Uterus (tissue), 4 donors: ENCODE results near the gene COL19A1. TPM values are rescaled to one million over a fixed set of nuclear protein-coding genes. Genes with fewer than 3 reads are reported as not detected.

Experiments used
- DNase-seq, 2 donors: peaks; one replicate each; pipeline ENCODE4 v3.0.0-alpha.2; 2019 to 2020
- H3K27ac ChIP-seq, 2 donors: fragments of 200-600 bp; sonication (generic); 1 replicate in 1 of 2; 2 replicates in 1 of 2; pipeline ENCODE4 v1.5.1; 2016 to 2018
- H3K27me3 ChIP-seq, 2 donors: fragments of 200-600 bp; sonication (generic); one replicate each; pipeline ENCODE4 v1.5.1; 2018 to 2019; ENCODE audit warnings: control low read depth in 1 of 2
- H3K36me3 ChIP-seq, 2 donors: fragments of 200-600 bp; sonication (generic); one replicate each; pipeline ENCODE4 v1.5.1; 2019; ENCODE audit warnings: control low read depth in 1 of 2
- H3K4me1 ChIP-seq, 2 donors: fragments of 200-600 bp; sonication (generic); one replicate each; pipeline ENCODE4 v1.5.1; 2018 to 2019; ENCODE audit warnings: control low read depth in 1 of 2
- H3K4me3 ChIP-seq, 2 donors: fragments of 200-600 bp; sonication (generic); 1 replicate in 1 of 2; 2 replicates in 1 of 2; pipeline ENCODE4 v1.5.1; 2018 to 2019; ENCODE audit warnings: mild to moderate bottlenecking in 1 of 2
- H3K9me3 ChIP-seq, 2 donors: fragments of 200-600 bp; sonication (generic); one replicate each; pipeline ENCODE4 v1.5.1; 2019; ENCODE audit warnings: control low read depth in 1 of 2
- POLR2A ChIP-seq, 2 donors: fragments of 450-650 bp; IDR thresholded peaks; one replicate each; pipeline ENCODE4 v1.6.1; 2016; ENCODE audit warnings: antibody characterized with exemption in 2 of 2, mild to moderate bottlenecking in 1 of 2, moderate library complexity in 1 of 2
- intact Hi-C: fragments of 100-400 bp; cut with DNase I; formaldehyde crosslinking; loops from one replicate; pipeline ENCODE4 v1.15.1; 2023; ENCODE audit warnings: low total_unique reads
- total RNA-seq, 4 donors: library from RNA; depleted of rRNA in 3 of 4; stranded (reverse); fragments of >200 nt in 3 of 4; gene quantifications; one replicate each; pipeline versions ENCODE4 v1.1.0 to v1.2.4, GENCODE V29; 2014 to 2023
- TF ChIP-seq, protein P1 (sequence below), 4 experiments: fragments of 200-600 bp in 2 of 4; fragments of 450-650 bp in 2 of 4; sonication (generic) in 2 of 4; IDR thresholded peaks; one replicate each; pipeline ENCODE4 v1.5.1; 2016 to 2019; ENCODE audit warnings: antibody characterized with exemption in 4 of 4, mild to moderate bottlenecking in 2 of 4, moderate library complexity in 1 of 4
- donor health status: DM: yes; HTN: yes; CAD: no.

COL19A1 gene
- total RNA-seq, 4 donors from 2014 or later, result under 0.01 to 0.28 TPM; not detected in 2

DNA sequence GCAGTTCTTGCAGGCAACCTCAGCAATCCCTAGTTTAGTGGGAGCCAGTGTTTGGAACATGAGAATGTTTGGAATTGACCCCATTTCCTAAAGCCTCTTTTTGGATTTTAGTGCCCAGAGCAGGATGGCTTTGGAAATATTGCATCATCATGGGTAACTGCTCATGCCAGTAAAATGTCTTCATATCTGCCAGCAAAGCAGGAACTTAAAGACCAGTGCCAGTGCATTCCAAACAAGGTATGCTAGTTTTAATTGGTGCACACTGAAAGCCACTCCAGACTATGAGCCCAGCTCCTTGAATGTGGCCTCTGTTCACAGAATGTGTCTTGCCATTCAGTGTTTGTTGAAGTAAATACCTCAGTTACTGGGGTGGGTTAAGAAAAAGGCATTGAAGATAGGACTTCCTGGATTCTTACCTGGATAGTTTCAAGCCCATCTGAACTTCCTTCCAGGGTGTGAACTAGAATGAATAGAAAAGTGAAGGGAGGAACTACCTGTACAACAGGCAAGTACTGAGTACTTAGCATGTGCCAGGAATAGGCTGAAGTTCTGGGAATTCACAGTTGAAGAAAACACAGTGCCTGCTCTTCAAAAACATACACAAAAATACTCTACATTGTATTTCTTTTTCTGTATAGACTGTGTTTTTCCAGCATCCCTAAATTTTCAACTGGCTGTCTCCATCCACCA, 70.5 kb downstream of the COL19A1 start:
- TF ChIP-seq, protein P1, sequence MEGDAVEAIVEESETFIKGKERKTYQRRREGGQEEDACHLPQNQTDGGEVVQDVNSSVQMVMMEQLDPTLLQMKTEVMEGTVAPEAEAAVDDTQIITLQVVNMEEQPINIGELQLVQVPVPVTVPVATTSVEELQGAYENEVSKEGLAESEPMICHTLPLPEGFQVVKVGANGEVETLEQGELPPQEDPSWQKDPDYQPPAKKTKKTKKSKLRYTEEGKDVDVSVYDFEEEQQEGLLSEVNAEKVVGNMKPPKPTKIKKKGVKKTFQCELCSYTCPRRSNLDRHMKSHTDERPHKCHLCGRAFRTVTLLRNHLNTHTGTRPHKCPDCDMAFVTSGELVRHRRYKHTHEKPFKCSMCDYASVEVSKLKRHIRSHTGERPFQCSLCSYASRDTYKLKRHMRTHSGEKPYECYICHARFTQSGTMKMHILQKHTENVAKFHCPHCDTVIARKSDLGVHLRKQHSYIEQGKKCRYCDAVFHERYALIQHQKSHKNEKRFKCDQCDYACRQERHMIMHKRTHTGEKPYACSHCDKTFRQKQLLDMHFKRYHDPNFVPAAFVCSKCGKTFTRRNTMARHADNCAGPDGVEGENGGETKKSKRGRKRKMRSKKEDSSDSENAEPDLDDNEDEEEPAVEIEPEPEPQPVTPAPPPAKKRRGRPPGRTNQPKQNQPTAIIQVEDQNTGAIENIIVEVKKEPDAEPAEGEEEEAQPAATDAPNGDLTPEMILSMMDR (IDR thresholded peaks at IDR 0.05), result no peak
- no peak for TF ChIP-seq POLR2A (IDR thresholded peaks at IDR 0.05)
- Histone ChIP-seq H3K9me3 (no peaks in the 10 kb centered on the region), H3K36me3 (no peaks in the 10 kb centered on the region), H3K4me1 (no peaks in the 10 kb centered on the region), H3K27me3 (no peaks in the 10 kb centered on the region), H3K4me3 (no peak overlapping the region), H3K27ac (no peak overlapping the region)
- no peak for DNase-seq
- intact Hi-C loops, result no loop called here

DNA sequence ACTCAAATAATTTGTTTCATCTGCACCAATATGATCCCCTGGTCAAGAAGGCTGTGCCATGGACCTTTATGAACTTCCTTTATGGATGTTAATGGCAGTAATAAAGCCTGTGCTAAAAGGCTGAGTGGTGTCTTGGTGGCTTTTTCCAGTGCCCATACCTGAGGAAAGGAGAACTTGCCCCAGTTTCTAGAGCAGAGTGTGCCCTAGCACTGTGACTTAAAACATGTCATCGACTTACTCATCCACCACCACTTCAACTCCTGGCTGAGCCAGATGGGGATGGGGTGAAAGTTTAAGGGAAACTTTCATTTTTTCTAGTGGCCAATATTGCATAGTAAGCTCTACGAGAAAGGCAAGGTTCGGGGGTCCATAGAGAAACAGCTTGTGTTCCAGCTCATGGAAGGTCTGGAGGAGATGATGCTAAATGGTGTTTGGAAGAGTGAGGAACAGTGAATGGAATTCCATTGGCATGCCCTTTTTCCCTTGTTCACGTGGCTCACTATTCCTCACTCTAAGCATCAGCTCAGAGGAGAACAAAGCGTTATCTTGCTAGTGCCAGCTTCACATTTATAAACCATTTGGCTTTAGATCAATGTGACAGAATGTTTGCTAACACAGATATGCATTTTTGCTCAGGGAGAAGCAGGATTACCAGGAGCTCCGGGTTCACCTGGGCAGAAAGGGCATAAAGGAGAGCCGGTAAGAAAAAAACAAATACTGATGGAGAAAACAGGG, 71.2 kb downstream of the COL19A1 start:
- H3K27ac ChIP-seq, result no peak overlapping the region
- H3K36me3 ChIP-seq, result no peaks in the 10 kb centered on the region
- H3K9me3 ChIP-seq, result no peaks in the 10 kb centered on the region
- intact Hi-C loops, result no loop called here
- no peak for DNase-seq
- H3K4me1 ChIP-seq, result no peaks in the 10 kb centered on the region
- no peaks in the 10 kb centered on the region for H3K27me3 ChIP-seq
- H3K4me3 ChIP-seq, result no peak overlapping the region
- TF ChIP-seq, protein P1 (IDR thresholded peaks at IDR 0.05), result no peak
- no peak for TF ChIP-seq POLR2A (IDR thresholded peaks at IDR 0.05)

DNA sequence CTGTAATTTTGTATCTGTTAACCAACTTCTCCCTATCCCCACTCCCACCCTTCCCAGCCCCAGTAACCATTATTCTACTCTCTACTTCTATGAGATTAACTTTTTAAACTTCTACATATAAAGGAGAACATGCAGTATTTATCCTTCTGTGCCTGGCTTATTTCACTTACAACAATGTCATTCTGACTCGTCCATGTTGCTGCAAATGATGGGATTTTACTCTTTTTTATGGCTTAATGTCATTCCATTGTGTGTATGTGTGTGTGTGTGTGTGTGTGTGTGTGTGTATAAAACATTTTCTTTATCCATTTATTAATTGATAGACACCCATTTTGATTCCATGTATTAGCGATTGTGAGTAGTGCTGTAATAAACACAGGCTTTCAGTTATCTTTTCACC, 76.1 kb downstream of the COL19A1 start:
- H3K4me3 ChIP-seq, result no peak overlapping the region
- intact Hi-C loops, result no loop called here
- H3K4me1 ChIP-seq, result no peaks in the 10 kb centered on the region
- TF ChIP-seq POLR2A (IDR thresholded peaks at IDR 0.05), result no peak
- TF ChIP-seq, protein P1 (IDR thresholded peaks at IDR 0.05), result no peak
- no peaks in the 10 kb centered on the region for H3K9me3 ChIP-seq
- H3K27me3 ChIP-seq, result no peaks in the 10 kb centered on the region
- no peak for DNase-seq
- H3K36me3 ChIP-seq, result no peaks in the 10 kb centered on the region
- no peak overlapping the region for H3K27ac ChIP-seq

DNA sequence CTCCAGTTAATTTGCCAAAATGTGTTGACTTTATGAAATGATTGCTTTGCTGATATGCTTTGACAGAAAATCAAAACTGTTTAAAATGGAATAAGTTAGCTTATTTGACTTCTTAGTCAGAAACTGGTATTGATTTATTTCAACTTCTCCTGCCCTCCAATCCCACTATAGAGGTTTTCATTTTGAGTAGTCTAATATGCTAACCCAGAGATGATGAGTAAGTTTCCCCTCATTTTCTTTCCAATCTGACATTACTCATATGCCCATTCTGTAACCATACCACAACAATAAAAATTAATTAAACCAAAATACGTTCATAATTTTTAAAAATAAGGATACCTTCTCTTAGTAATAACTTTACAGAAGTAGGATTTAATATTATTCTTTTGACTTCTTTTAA, 78.8 kb downstream of the COL19A1 start:
- Histone ChIP-seq H3K4me1 (no peaks in the 10 kb centered on the region), H3K27ac (no peak overlapping the region), H3K27me3 (no peaks in the 10 kb centered on the region), H3K36me3 (no peaks in the 10 kb centered on the region), H3K4me3 (no peak overlapping the region), H3K9me3 (no peaks in the 10 kb centered on the region)
- intact Hi-C loops, result no loop called here
- no peak for DNase-seq
- TF ChIP-seq, protein P1 (IDR thresholded peaks at IDR 0.05), result no peak
- no peak for TF ChIP-seq POLR2A (IDR thresholded peaks at IDR 0.05)

DNA sequence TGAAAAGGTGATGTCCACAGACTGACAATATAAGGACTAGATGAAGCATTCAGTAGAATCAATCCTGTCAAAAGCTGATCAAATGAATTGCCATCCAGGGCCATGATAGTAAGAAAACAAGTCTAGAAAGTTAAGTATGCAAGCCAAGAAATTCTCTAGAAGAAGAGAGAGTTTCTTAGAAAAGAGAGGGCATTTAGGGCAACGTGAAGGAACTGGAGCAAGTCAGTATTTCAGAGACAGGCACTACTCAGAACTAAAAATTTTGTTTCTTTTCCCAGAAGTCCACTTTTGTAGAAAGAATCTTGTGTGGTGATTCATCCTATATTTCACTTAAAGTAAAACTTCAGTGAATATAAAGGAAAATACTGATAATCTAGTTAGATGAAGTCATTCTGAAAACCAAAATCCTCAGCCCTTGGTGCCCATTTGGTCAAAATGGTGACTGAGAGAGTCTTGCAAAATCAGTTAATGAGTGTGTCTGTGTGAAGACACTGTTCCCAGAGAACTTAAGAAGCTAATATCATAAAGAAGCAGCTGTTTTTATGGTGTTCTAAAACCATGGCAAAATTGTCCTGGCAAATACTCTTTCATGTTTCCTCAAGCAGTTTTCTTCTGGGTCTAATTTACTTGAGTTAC, 82.2 kb downstream of the COL19A1 start:
- H3K27ac ChIP-seq, result no peak overlapping the region
- no peaks in the 10 kb centered on the region for H3K27me3 ChIP-seq
- no peaks in the 10 kb centered on the region for H3K36me3 ChIP-seq
- H3K4me1 ChIP-seq, result no peaks in the 10 kb centered on the region
- H3K9me3 ChIP-seq, result no peaks in the 10 kb centered on the region
- no peak overlapping the region for H3K4me3 ChIP-seq
- no peak for TF ChIP-seq POLR2A (IDR thresholded peaks at IDR 0.05)
- TF ChIP-seq, protein P1 (IDR thresholded peaks at IDR 0.05), result no peak
- no peak for DNase-seq
- intact Hi-C loops, result no loop called here
